Vagina (tissue), 2 donors: Measurements from ENCODE around the gene KCNN3. TPM values are rescaled to one million over a fixed set of nuclear protein-coding genes. Genes with fewer than 3 reads are reported as not detected.

Source experiments
- DNase-seq, 2 donors: peaks; one replicate each; pipeline ENCODE4 v3.0.0-alpha.2; 2017; ENCODE audit errors: extremely low spot score in 2 of 2
- H3K27ac ChIP-seq: fragments of 200-600 bp; sonication (generic); one replicate; pipeline ENCODE4 v1.5.1; 2019
- H3K27me3 ChIP-seq: fragments of 200-600 bp; sonication (generic); one replicate; pipeline ENCODE4 v1.5.1; 2019
- H3K36me3 ChIP-seq, 2 donors: fragments of 200-600 bp; sonication (generic); one replicate each; pipeline ENCODE4 v1.5.1; 2017 to 2019
- H3K4me1 ChIP-seq: fragments of 200-600 bp; sonication (generic); one replicate; pipeline ENCODE4 v1.5.1; 2019
- H3K4me3 ChIP-seq, 2 donors: fragments of 200-600 bp; sonication (generic); 1 replicate in 1 of 2; 2 replicates in 1 of 2; pipeline ENCODE4 v1.5.1; 2016 to 2019
- H3K9me3 ChIP-seq: fragments of 200-600 bp; sonication (generic); one replicate; pipeline ENCODE4 v1.5.1; 2019
- POLR2A ChIP-seq, 2 donors: fragments of 450-650 bp; IDR thresholded peaks; one replicate each; pipeline ENCODE4 v1.6.1; 2017; ENCODE audit warnings: antibody characterized with exemption in 2 of 2, mild to moderate bottlenecking in 2 of 2, moderate library complexity in 2 of 2
- POLR2AphosphoS5 ChIP-seq, 2 donors: sonication (generic); formaldehyde crosslinking; IDR thresholded peaks; one replicate each; pipeline ENCODE4 v1.9.0; 2017; ENCODE audit warnings: antibody characterized with exemption in 2 of 2, mild to moderate bottlenecking in 2 of 2, low read depth in 1 of 2; ENCODE audit not compliant: insufficient read depth in 1 of 2
- intact Hi-C: fragments of 100-400 bp; cut with DNase I; formaldehyde crosslinking; loops from one replicate; pipeline ENCODE4 v1.15.1; 2023
- total RNA-seq: library from RNA; depleted of rRNA; stranded (reverse); fragments of >200 nt; gene quantifications from one replicate; pipeline ENCODE4 v1.2.3, GENCODE V29; 2016
- TF ChIP-seq, protein P1 (sequence below), 3 experiments: fragments of 450-650 bp in 2 of 3; fragments of 200-600 bp in 1 of 3; sonication (generic) in 1 of 3; IDR thresholded peaks; one replicate each; pipeline ENCODE4 v1.5.1; 2017 to 2019; ENCODE audit warnings: antibody characterized with exemption in 3 of 3, mild to moderate bottlenecking in 2 of 3, moderate library complexity in 2 of 3

KCNN3 gene
- total RNA-seq, 1 donor from 2014 or later = 7.4 TPM

DNA sequence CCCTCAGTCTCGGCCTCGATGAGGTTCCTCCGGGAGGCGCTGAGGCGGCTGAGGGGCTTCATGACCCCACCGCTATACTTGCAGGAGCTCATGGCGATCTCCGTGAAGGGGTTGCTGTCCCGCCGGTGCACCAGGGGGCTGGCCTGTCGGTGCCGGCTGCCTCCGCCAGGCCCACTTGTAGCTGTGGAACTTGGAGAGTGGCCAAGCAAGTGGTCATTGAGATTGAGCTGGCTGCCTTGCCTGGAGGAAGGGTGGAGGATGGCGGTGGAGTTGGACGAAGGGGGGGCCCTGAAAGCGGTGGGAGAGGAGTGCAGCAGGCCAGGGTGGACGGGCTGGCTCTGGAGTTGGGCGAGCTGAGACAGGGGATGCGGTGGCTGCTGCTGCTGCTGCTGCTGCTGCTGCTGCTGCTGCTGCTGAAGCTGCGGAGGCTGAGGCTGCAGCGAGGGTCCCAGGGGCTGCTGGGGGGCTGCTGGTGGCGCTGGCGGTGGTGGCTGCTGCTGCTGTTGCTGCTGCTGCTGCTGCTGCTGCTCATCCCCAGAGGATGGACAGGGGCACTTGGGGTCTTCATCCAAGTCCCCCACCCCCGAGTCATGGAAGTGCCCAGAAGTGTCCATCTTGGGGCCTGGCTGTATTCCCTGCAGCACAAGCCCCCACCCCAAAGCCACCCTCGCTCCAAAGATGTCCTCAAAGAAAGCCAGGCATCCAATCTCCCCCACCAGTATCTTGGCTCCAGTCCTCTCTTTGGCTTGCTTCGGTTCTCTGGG is 548 bp downstream of the KCNN3 start:
- no peaks in the 10 kb centered on the region for H3K36me3 ChIP-seq
- peaks cover 34% of the 10 kb centered on the region for H3K4me1 ChIP-seq
- peak overlapping the region; percentile 41 for H3K4me3 ChIP-seq
- no peaks in the 10 kb centered on the region for H3K27me3 ChIP-seq
- DNase-seq = no peak
- intact Hi-C loops = loop anchor here (5.0 to 10.0 kb wide), 2 partner anchors 175 to 312 kb away; partner anchors contain the start of gene UBE2Q1
- TF ChIP-seq POLR2AphosphoS5 (IDR thresholded peaks at IDR 0.05; ENCODE audit: insufficient read depth in 1 of 2, low read depth in 1 of 2) = peak in 1 of 2 donors; percentile 17
- TF ChIP-seq, protein P1, sequence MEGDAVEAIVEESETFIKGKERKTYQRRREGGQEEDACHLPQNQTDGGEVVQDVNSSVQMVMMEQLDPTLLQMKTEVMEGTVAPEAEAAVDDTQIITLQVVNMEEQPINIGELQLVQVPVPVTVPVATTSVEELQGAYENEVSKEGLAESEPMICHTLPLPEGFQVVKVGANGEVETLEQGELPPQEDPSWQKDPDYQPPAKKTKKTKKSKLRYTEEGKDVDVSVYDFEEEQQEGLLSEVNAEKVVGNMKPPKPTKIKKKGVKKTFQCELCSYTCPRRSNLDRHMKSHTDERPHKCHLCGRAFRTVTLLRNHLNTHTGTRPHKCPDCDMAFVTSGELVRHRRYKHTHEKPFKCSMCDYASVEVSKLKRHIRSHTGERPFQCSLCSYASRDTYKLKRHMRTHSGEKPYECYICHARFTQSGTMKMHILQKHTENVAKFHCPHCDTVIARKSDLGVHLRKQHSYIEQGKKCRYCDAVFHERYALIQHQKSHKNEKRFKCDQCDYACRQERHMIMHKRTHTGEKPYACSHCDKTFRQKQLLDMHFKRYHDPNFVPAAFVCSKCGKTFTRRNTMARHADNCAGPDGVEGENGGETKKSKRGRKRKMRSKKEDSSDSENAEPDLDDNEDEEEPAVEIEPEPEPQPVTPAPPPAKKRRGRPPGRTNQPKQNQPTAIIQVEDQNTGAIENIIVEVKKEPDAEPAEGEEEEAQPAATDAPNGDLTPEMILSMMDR (IDR thresholded peaks at IDR 0.05) = no peak
- H3K27ac ChIP-seq = peak overlapping the region; percentile 50
- no peaks in the 10 kb centered on the region for H3K9me3 ChIP-seq

DNA sequence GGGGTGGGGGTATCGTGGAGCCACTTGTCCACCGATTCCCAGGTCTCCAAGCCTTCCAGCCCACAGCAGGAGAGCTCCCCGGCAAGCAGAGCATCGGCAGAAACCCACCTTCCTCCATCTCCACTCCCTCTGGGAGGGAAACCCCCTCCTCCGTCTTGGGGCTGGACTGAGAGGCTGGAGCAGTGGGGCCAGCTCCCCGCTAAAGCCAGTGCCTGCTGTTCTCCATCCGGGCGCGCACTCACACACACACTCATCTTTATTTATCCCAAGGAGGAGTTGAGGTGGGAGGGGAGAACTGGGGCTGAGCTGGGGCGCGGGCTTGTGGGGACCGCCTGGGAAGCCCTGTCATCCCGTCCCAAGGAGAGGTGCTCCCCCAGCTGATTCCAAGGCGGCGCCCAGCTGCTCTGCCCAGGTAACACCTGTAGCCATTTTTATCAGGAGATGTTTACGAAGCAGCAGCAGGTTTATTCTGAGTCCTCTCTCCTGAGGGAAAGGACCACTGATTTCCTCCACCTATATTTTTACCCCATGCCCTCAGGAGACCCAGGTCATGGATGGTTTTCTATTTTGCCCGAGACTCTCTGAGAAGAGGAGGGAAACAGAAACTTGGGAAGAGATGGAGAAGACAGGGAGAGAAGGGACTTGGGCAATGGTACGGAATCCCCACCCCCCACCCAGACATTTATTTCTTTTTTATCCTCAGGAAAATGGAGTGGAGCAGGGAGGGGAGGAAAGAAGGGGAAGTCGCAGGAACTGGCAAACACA is 2.1 kb downstream of the KCNN3 start:
- intact Hi-C loops = loop anchor here (5.0 kb wide), 1 partner anchor 311 kb away; the partner anchor contains the start of gene UBE2Q1
- H3K9me3 ChIP-seq = no peaks in the 10 kb centered on the region
- peak overlapping the region; percentile 41 for H3K4me3 ChIP-seq
- no peaks in the 10 kb centered on the region for H3K36me3 ChIP-seq
- DNase-seq = no peak
- H3K27me3 ChIP-seq = no peaks in the 10 kb centered on the region
- H3K27ac ChIP-seq = no peak overlapping the region
- H3K4me1 ChIP-seq = peaks cover 34% of the 10 kb centered on the region
- no peak for TF ChIP-seq POLR2A (IDR thresholded peaks at IDR 0.05)
- TF ChIP-seq, protein P1 (IDR thresholded peaks at IDR 0.05) = no peak
- no peak for TF ChIP-seq POLR2AphosphoS5 (IDR thresholded peaks at IDR 0.05; ENCODE audit: insufficient read depth in 1 of 2, low read depth in 1 of 2)

DNA sequence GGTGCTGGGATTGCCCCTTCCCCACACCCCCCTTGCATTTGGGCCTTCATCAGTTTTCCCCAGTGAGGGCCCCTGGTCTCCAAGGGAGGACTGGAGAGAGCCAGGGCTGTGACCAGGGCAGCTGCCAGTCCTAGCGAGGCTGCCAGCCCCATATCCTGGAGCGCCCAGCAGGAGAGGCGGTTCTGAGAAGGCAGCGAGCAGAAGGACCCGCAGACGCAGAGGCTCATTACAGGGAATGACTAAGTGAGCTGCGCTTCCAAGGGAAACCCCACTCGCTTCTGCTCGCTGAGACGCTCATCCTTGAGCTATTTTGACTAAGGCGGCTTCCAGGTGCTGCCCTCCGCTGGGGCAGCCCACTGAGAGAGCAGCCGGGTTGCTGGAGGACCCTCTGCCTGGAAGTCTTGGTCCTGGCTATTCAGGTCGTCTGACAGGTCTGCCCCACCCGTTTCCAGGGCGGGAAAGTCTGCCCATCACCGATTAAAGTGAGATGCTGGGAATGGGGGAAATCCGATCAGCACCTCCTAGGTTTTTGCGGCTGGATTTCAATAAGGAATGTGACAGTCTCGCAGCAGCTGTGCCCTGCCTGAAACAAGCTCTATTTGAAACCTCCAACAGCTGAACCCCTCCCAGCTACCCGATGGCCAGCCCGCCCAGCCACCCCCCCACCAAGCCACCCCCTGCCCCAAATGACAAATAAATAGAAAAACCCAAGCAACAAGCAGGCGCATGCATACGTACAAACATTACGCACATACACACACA is 2.8 kb downstream of the KCNN3 start:
- peak overlapping the region; percentile 41 for H3K4me3 ChIP-seq
- no peaks in the 10 kb centered on the region for H3K27me3 ChIP-seq
- intact Hi-C loops = loop anchor here (5.0 kb wide), 1 partner anchor 310 kb away; the partner anchor contains the start of gene UBE2Q1
- TF ChIP-seq POLR2A (IDR thresholded peaks at IDR 0.05) = no peak
- TF ChIP-seq POLR2AphosphoS5 (IDR thresholded peaks at IDR 0.05; ENCODE audit: insufficient read depth in 1 of 2, low read depth in 1 of 2) = no peak
- TF ChIP-seq, protein P1 (IDR thresholded peaks at IDR 0.05) = no peak
- no peaks in the 10 kb centered on the region for H3K9me3 ChIP-seq
- no peak overlapping the region for H3K27ac ChIP-seq
- H3K4me1 ChIP-seq = peaks cover 34% of the 10 kb centered on the region
- no peak for DNase-seq
- H3K36me3 ChIP-seq = no peaks in the 10 kb centered on the region

DNA sequence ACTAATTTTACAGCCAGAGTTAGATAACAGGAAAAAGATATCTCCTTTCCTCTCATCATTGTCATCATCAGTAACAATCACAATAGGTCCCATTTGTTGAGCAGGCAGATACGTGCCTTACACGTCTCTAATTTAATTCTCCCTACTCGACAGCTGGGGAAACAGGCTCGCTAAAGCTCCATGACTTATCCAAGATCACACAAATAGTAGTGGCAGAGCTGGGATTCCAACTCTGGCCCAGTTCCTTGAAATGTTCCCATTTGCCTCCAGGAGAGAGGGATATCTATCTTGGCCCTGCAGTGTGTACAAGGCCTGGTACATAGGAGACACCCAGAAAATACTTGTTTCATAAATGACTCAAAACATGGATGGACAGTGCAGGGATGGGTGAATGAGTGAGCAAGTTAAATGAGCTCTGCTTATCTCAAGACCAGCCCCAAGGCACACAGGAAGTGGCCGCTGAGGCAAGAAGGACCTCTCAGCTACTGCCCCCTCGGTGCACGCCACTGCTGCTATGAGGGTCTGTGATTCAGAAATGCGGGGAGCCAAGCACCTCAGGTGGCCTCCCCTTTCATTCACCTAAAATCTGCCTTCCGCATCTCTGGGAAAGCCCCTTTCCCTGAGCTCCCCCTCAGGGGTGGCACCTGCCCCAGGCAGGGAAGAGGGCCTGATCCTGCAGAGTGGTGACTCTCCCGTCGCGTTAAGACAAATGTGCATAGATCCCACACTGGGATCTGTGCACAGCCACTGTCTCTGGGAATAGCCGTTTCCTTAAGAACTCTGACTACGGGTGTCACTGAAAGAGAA is 3.6 kb downstream of the KCNN3 start:
- H3K27ac ChIP-seq = no peak overlapping the region
- H3K9me3 ChIP-seq = no peaks in the 10 kb centered on the region
- no peaks in the 10 kb centered on the region for H3K36me3 ChIP-seq
- DNase-seq = no peak
- TF ChIP-seq POLR2AphosphoS5 (IDR thresholded peaks at IDR 0.05; ENCODE audit: insufficient read depth in 1 of 2, low read depth in 1 of 2) (no peak), POLR2A (IDR thresholded peaks at IDR 0.05) (no peak)
- TF ChIP-seq, protein P1 (IDR thresholded peaks at IDR 0.05) = no peak
- intact Hi-C loops = loop anchor here (5.0 kb wide), 1 partner anchor 309 kb away; the partner anchor contains the start of gene UBE2Q1
- no peaks in the 10 kb centered on the region for H3K27me3 ChIP-seq
- peaks cover 34% of the 10 kb centered on the region for H3K4me1 ChIP-seq
- H3K4me3 ChIP-seq = peak overlapping the region in 1 of 2 donors; percentile 41
